GDM1 (cell line): ENCODE measurements around the gene SPPL2C.
"Not testable (repeated sequence)": the region's sequence is repeated elsewhere in the genome, so short reads cannot be mapped to it uniquely, and the experiment has no call there.

ENCODE experiments used
- DNase-seq: peaks from one replicate; lab custom pipeline; 2025; lab: John Stamatoyannopoulos, UW

SPPL2C gene

GRCh38 chr17:45851022-45851421 lies 6.3 kb downstream of the SPPL2C start:
- DNase-seq = no peak

- no peak for DNase-seq
Measured at GRCh38 chr17:45851464-45851863, 6.8 kb downstream of the SPPL2C start.

GRCh38 chr17:45851873-45852272 lies 7.2 kb downstream of the SPPL2C start:
- DNase-seq = no peak

GRCh38 chr17:45852535-45853297 lies 8.0 kb downstream of the SPPL2C start:
- DNase-seq = no peak

GRCh38 chr17:45854209-45854608 lies 9.5 kb downstream of the SPPL2C start:
- DNase-seq = no peak

GRCh38 chr17:45855691-45856336 lies 11.1 kb downstream of the SPPL2C start:
- no peak for DNase-seq

GRCh38 chr17:45857977-45858708 lies 13.5 kb downstream of the SPPL2C start:
- DNase-seq = no peak

- no peak for DNase-seq
Measured at GRCh38 chr17:45861165-45861564, 16.5 kb downstream of the SPPL2C start.

GRCh38 chr17:45862127-45862526 lies 17.4 kb downstream of the SPPL2C start:
- not testable (repeated sequence) for DNase-seq

GRCh38 chr17:45863857-45864654 lies 19.4 kb downstream of the SPPL2C start:
- no peak for DNase-seq

- no peak for DNase-seq
Measured at GRCh38 chr17:45867171-45867570, 22.5 kb downstream of the SPPL2C start.

- no peak for DNase-seq
Measured at GRCh38 chr17:45867702-45868101, 23.0 kb downstream of the SPPL2C start.

- DNase-seq = no peak
Measured at GRCh38 chr17:45868276-45868675, 23.6 kb downstream of the SPPL2C start.

- no peak for DNase-seq
Measured at GRCh38 chr17:45869676-45870341, 25.1 kb downstream of the SPPL2C start.

GRCh38 chr17:45870342-45870974 lies 25.8 kb downstream of the SPPL2C start:
- DNase-seq = no peak

GRCh38 chr17:45871718-45872117 lies 27.0 kb downstream of the SPPL2C start:
- DNase-seq = no peak

- peak; percentile 38 for DNase-seq
Measured at GRCh38 chr17:45873728-45874127, 29.0 kb downstream of the SPPL2C start.

- DNase-seq = no peak
Measured at GRCh38 chr17:45874151-45874550, 29.5 kb downstream of the SPPL2C start.

- DNase-seq = no peak
Measured at GRCh38 chr17:45876539-45876938, 31.9 kb downstream of the SPPL2C start.

GRCh38 chr17:45877467-45877866 lies 32.8 kb downstream of the SPPL2C start:
- no peak for DNase-seq

- no peak for DNase-seq
Measured at GRCh38 chr17:45883063-45883462, 38.4 kb downstream of the SPPL2C start.
